Measurements from ENCODE around the gene PCCA.
"Not testable (repeated sequence)": the region's sequence is repeated elsewhere in the genome, so short reads cannot be mapped to it uniquely, and the experiment has no call there.

The PCCA gene

DNA sequence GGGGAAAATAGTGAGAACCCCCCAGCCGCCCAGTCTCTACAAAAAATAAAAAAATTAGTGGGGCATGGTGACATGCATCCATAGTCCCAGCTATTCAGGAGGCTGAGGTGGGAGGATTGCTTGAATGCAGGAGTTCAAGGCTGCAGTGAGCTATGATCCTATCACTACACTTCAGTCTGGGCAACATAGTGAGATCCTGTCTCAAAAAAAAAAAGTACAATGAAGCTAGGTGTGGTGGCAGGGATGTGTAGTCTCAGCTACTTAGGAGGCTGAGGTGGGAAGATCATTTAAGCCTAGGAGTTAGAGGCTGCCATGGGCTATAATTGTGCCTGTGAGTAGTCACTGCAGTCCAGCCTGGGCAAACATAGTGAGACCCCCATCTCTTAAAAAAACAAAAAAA is 8.9 kb downstream of the PCCA start:
- DNase-seq: no peak

- no peak for DNase-seq
Observed at GRCh38 chr13:100098445-100099116, 9.7 kb downstream of the PCCA start.

- not testable (repeated sequence) for DNase-seq
Observed at GRCh38 chr13:100099117-100099445, 10.2 kb downstream of the PCCA start.

DNA sequence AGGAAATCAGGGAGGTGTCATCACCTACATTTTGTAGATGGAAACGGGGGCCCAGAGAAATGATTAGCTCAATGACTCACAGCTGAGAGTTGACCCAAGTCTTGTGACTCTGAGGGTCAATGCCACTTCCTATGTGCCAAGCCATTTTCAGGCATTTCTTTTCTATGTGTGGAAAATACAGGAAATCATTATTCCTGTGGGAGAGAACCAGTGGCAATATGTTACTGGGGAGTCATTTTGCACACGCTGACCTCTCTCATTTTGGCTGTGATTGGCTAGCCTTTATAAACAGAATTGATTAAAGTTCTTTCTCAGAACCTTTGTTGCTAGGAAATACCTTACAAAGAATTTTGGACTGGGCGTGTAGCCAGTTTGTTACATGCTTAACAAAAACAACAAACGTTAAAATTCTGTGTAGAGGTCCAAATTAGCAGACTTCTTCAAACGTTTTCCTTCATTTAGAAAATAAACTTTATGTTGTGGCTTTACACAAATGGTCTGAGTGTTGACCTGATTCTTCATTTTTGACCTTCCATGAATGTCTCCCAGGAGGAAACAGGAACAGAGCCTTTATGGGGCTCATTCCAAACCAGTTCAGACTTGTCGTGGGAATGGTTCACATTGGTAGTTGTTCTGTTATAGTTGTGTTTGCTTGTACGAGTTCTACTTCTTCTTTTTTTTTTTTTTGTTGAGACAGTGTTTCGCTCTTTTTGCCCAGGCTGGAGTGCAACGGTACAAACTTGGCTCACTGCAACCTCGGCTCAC is 11.4 kb downstream of the PCCA start:
- no peak for DNase-seq

DNA sequence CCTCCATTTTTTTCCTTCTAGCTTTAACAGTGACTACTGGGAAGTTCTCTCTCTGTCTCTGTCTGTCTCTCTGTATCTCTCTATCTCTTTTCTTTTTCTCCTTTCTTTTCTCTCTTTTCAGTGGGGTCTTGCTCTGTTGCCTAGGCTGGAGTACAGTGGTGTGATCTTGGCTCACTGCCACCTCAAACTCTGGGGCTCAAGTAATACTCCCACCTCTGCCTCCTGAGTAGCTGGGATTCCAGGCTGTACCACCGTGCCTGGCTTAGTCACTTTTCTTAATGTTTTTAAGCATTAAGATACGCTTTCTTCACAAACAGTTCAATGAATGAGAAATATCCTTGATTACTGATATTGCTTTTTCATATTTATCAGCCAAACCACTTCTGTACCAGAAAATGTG is 13.1 kb downstream of the PCCA start:
- DNase-seq: no peak

DNA sequence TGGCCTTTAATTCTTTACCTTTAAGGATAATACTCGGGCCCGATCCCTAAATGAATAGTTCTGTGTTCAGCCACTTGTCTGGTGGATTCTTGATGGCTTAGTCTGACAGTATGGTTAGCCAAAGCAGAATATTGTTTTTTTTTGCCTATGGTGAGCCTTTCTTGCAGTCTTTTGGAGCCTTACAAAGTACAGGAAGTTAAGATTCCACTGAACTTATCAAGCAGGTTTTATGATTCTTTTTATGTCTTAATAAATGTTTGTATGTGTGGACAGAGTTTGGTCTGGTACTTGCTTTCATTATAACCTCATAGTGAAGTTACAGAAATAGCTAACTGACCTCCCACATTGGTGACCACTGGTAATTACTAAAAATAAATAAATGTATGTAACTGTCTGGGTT is 17.1 kb downstream of the PCCA start:
- DNase-seq: no peak

DNA sequence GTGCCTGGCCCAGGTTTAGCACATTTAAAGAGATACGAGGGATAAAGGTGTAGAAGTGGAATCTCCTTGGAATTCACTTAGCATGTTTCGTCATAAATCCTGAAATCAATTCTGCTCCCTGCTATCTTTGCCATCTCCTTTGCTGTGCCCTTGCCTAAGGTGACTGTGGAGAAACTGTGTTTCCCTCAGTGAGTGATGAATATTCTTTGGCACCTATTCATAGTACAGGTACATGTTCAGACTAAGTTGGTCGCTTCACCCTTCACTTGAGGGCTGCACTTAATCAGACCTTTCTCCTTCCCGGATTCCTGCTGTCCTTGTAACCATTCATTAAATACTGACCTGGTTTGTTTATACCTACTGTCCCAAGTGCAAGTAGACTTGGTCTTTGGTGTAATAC is 17.8 kb downstream of the PCCA start:
- DNase-seq: no peak

DNA sequence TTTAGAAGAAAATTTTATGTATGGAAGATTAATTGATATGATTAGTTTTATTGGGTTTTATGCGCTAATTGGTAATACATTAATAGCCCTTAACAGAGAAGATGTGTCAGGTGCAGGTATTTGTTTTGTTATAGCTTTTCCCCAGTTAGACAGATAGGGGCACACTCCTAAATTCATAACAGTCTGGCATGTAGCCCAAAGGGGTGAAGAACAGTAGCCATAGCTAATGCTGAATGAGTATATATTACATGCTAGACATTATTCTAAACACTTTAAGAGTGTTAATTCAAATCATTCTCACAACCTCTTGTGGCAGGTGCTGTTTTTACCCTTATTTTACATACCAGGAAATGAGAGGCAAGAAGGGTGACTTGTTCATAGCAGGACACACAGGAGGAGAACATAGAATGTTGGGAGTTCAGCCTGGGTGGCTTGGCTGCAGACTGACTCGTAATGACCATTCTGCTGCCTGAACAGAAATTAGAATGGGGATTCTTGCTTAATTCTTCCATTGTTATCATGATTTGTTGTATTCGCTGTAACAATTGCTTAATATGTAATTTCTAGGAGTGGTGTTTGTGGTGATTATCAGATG is 20.1 kb downstream of the PCCA start:
- no peak for DNase-seq

DNA sequence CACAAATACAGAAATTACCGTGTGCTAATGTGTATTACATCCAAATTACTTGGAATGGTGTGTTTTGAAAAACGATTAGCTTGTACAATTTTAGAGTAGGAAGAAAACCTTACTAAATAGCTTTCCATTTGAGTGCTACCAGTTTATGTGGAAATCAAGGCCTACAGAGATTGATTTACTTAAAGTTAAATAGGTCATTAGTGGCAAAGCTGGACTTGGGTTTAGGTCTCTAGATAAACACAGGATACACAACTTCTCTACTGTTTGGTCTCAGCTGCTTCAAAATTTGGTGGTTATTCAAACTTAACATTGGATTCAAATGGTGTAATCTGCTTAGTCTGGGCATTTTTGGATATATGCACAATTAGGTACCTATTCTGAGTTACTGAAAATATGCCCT is 21.4 kb downstream of the PCCA start:
- DNase-seq: no peak

DNA sequence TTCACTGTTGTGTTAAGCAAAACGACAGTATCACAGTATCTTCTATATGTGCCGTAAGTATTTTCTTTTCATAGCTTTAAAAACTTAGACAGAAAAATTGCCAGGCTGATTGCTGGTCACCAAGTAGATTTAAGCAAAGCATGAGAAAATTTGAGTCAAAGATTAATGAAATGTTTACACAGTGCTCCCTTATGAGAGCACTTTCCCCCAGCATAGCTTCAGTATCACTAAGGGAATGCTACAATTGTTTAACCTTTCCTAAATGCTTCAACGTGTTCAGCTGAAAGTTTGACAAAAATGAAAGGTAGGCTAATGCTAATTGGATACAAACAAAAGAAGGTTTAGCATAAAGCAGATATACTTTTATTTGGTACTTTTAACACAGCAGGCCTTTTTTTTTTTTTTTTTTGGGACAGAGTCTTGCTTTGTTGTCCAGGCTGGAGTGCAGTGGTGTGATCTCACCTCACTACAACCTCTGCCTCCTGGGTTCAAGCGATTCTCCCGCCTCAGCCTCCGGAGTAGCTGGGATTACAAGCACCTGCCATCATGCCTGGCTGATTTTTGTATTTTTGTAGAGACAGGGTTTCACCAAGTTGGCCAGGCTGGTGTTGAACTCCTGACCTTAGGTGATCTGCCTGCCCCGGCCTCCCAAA is 23.4 kb downstream of the PCCA start:
- DNase-seq: no peak

GRCh38 chr13:100115693-100116254 is 26.9 kb downstream of the PCCA start:
- no peak for DNase-seq

DNA sequence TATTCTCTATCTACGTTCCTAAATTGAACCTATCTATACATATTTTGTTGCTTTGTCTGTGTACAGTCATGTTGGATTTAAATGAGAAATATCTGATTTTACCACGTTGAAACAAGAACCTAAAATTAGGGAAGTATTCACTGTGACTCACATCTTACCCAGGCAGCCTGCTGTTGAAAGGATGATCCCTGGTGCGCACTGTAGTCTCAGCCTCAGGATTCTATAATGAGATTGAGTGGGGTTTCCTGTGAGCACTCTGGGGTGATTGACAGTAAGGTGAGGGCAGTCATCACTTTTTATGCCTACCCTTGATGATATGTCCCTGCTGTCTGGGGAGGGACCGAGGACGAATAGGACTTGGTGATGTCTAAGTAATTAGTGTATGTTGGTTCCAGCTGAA is 35.4 kb downstream of the PCCA start:
- no peak for DNase-seq

GRCh38 chr13:100125946-100126345 is 37.1 kb downstream of the PCCA start:
- DNase-seq: no peak

GRCh38 chr13:100128373-100128772 is 39.5 kb downstream of the PCCA start:
- DNase-seq: no peak

GRCh38 chr13:100128838-100129237 is 39.9 kb downstream of the PCCA start:
- DNase-seq: no peak

GRCh38 chr13:100129605-100130004 is 40.7 kb downstream of the PCCA start:
- no peak for DNase-seq

- DNase-seq: no peak
Observed at GRCh38 chr13:100130092-100130491, 41.2 kb downstream of the PCCA start.

DNA sequence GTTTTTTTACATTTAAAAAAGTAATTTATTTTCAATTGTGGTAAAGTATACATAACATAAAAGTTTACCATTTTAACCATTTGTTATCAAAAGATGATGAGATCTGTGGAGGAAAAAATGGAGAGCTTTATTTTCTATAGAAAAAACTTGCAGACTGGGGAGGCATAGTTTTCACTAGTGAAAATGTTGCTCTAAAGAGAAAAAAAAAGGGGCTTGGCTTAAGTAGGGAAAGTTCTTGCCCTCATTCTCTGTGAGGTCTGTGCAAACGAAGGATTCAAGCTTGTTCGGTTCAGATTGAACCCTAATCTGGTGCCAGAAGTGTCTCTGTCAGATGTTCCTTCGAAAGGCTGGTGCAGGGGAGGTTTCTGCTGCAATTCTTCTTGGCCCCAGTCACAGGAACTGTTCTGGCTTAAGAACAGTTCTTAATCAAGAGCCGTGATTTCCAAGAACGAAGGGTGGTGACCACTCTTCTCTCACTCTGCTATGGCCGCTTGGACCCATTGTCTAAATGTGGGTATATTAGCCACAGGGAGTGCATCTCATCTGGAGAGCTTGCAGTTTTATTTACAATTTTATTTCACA is 42.1 kb downstream of the PCCA start:
- no peak for DNase-seq

GRCh38 chr13:100131863-100132574 is 43.1 kb downstream of the PCCA start:
- peak; percentile 27 for DNase-seq

DNA sequence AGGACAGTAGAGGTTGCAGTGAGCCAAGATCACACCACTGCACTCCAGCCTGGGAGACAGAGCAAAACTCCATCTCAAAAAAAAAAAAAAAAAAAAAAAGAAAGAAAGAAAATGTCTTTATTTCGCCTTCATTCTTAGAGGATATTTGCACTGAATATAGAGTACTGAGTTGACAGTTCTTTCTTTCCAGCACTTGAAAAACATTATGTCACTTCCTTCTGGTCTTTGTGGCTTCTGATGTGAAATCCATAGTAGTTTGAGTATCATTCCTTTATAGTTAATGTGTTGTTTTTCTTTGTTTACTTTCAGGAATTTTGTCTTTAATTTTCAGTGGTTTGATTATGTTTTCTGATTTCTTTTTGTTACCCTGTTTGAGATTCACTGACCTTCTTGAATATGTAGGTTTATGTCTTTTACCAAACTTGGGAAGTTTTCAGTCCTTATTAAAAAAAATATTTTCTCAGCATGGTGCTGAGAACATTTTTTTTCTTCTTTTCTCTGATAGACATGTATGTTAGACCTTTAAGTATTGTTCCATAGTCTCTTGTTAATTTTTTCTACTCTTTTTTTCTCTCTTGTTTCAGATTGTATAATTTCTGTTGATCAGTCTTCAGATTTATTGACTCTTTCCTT is 50.1 kb downstream of the PCCA start:
- no peak for DNase-seq

GRCh38 chr13:100139817-100140216 is 50.9 kb downstream of the PCCA start:
- no peak for DNase-seq

DNA sequence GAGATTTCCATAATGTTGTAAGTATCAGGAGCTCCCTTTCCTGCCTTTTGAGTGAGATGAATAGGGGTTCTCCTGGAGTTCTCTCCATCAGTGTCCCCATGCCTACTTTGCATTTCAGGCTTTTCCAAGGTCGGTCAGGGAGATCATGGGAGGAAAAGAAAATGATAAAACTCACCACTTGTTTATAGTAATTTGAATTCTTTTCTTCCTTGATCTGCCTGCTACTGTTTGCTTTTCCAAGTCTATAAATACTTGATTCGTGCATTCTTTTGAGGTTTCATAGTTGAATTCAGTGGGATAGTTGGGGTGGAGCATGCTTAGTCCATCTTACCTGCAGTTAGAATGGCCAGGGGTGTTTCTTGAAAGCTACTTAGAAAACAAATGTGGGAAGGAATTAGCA is 51.5 kb downstream of the PCCA start:
- no peak for DNase-seq

Measured in amniotic stem cell (primary cell).